ENCODE measurements around the gene MRPS11.
"Not testable (repeated sequence)": the region's sequence is repeated elsewhere in the genome, so short reads cannot be mapped to it uniquely, and the experiment has no call there.

Gene MRPS11

GRCh38 chr15:88472225-88472624 is 4.7 kb downstream of the MRPS11 start:
- Mint-ChIP-seq H3K27me3 (no peaks in the 10 kb centered on the region), H3K36me3 (peaks cover 5% of the 10 kb centered on the region), H3K4me1 (ENCODE audit: low read depth) (peaks cover 11% of the 10 kb centered on the region), H3K9me3 (ENCODE audit: low read depth) (no peaks in the 10 kb centered on the region), H3K4me3 (no peak overlapping the region), H3K27ac (no peak overlapping the region)

- H3K4me1 Mint-ChIP-seq (ENCODE audit: low read depth); H3K9me3 Mint-ChIP-seq (ENCODE audit: low read depth); H3K27me3 Mint-ChIP-seq; H3K36me3 Mint-ChIP-seq; H3K4me3 Mint-ChIP-seq; H3K27ac Mint-ChIP-seq: not testable (repeated sequence)
Observed at GRCh38 chr15:88473661-88474293, 6.3 kb downstream of the MRPS11 start.

GRCh38 chr15:88476635-88477060 is 9.1 kb downstream of the MRPS11 start:
- Mint-ChIP-seq H3K4me3 (no peak overlapping the region), H3K36me3 (peaks cover 5% of the 10 kb centered on the region), H3K27ac (no peak overlapping the region), H3K27me3 (no peaks in the 10 kb centered on the region), H3K4me1 (ENCODE audit: low read depth) (peaks cover 3% of the 10 kb centered on the region), H3K9me3 (ENCODE audit: low read depth) (no peaks in the 10 kb centered on the region)

GRCh38 chr15:88477126-88477525 is 9.6 kb downstream of the MRPS11 start:
- H3K9me3 Mint-ChIP-seq (ENCODE audit: low read depth) = no peaks in the 10 kb centered on the region
- H3K27me3 Mint-ChIP-seq = no peaks in the 10 kb centered on the region
- no peak overlapping the region for H3K4me3 Mint-ChIP-seq
- peaks cover 2% of the 10 kb centered on the region for H3K4me1 Mint-ChIP-seq (ENCODE audit: low read depth)
- H3K36me3 Mint-ChIP-seq = peaks cover 4% of the 10 kb centered on the region
- H3K27ac Mint-ChIP-seq = no peak overlapping the region

GRCh38 chr15:88477904-88478303 is 10.4 kb downstream of the MRPS11 start:
- H3K27ac Mint-ChIP-seq = no peak overlapping the region

GRCh38 chr15:88479169-88479568 is 11.7 kb downstream of the MRPS11 start:
- H3K4me3 Mint-ChIP-seq = no peak overlapping the region
- no peaks in the 10 kb centered on the region for H3K4me1 Mint-ChIP-seq (ENCODE audit: low read depth)
- no peaks in the 10 kb centered on the region for H3K9me3 Mint-ChIP-seq (ENCODE audit: low read depth)
- peaks cover 2% of the 10 kb centered on the region for H3K36me3 Mint-ChIP-seq
- H3K27me3 Mint-ChIP-seq = no peaks in the 10 kb centered on the region
- H3K27ac Mint-ChIP-seq = no peak overlapping the region

More at GRCh38 chr15:88477904-88478303, 10.4 kb downstream of the MRPS11 start:
- Mint-ChIP-seq H3K36me3 (peaks cover 2% of the 10 kb centered on the region), H3K4me1 (ENCODE audit: low read depth) (no peaks in the 10 kb centered on the region), H3K4me3 (no peak overlapping the region), H3K27me3 (no peaks in the 10 kb centered on the region), H3K9me3 (ENCODE audit: low read depth) (no peaks in the 10 kb centered on the region)

GRCh38 chr15:88480981-88481380 is 13.5 kb downstream of the MRPS11 start:
- no peaks in the 10 kb centered on the region for H3K4me1 Mint-ChIP-seq (ENCODE audit: low read depth)
- H3K27ac Mint-ChIP-seq = no peak overlapping the region
- H3K36me3 Mint-ChIP-seq = no peaks in the 10 kb centered on the region
- no peak overlapping the region for H3K4me3 Mint-ChIP-seq
- no peaks in the 10 kb centered on the region for H3K27me3 Mint-ChIP-seq
- H3K9me3 Mint-ChIP-seq (ENCODE audit: low read depth) = no peaks in the 10 kb centered on the region

- no peaks in the 10 kb centered on the region for H3K9me3 Mint-ChIP-seq (ENCODE audit: low read depth)
- H3K4me1 Mint-ChIP-seq (ENCODE audit: low read depth) = no peaks in the 10 kb centered on the region
- H3K36me3 Mint-ChIP-seq = no peaks in the 10 kb centered on the region
- H3K27ac Mint-ChIP-seq = no peak overlapping the region
- H3K27me3 Mint-ChIP-seq = no peaks in the 10 kb centered on the region
- H3K4me3 Mint-ChIP-seq = no peak overlapping the region
Observed at GRCh38 chr15:88482263-88482662, 14.8 kb downstream of the MRPS11 start.

- Mint-ChIP-seq H3K4me1 (ENCODE audit: low read depth) (no peaks in the 10 kb centered on the region), H3K4me3 (no peak overlapping the region), H3K36me3 (no peaks in the 10 kb centered on the region), H3K27ac (no peak overlapping the region), H3K9me3 (ENCODE audit: low read depth) (no peaks in the 10 kb centered on the region), H3K27me3 (no peaks in the 10 kb centered on the region)
Observed at GRCh38 chr15:88484682-88485331, 17.3 kb downstream of the MRPS11 start.

GRCh38 chr15:88487178-88487795 is 19.8 kb downstream of the MRPS11 start:
- Mint-ChIP-seq H3K4me3 (no peak overlapping the region), H3K4me1 (ENCODE audit: low read depth) (no peaks in the 10 kb centered on the region), H3K27ac (no peak overlapping the region), H3K9me3 (ENCODE audit: low read depth) (no peaks in the 10 kb centered on the region), H3K27me3 (no peaks in the 10 kb centered on the region), H3K36me3 (no peaks in the 10 kb centered on the region)

- Mint-ChIP-seq H3K27me3 (no peaks in the 10 kb centered on the region), H3K4me3 (no peak overlapping the region), H3K27ac (no peak overlapping the region)
Observed at GRCh38 chr15:88487796-88488523, 20.5 kb downstream of the MRPS11 start.

GRCh38 chr15:88489321-88489720 is 21.8 kb downstream of the MRPS11 start:
- no peak overlapping the region for H3K4me3 Mint-ChIP-seq
- H3K27ac Mint-ChIP-seq = no peak overlapping the region
- no peaks in the 10 kb centered on the region for H3K9me3 Mint-ChIP-seq (ENCODE audit: low read depth)
- H3K27me3 Mint-ChIP-seq = no peaks in the 10 kb centered on the region
- no peaks in the 10 kb centered on the region for H3K4me1 Mint-ChIP-seq (ENCODE audit: low read depth)
- H3K36me3 Mint-ChIP-seq = no peaks in the 10 kb centered on the region

More at GRCh38 chr15:88487796-88488523, 20.5 kb downstream of the MRPS11 start:
- no peaks in the 10 kb centered on the region for H3K36me3 Mint-ChIP-seq
- H3K4me1 Mint-ChIP-seq (ENCODE audit: low read depth) = no peaks in the 10 kb centered on the region
- no peaks in the 10 kb centered on the region for H3K9me3 Mint-ChIP-seq (ENCODE audit: low read depth)

GRCh38 chr15:88490036-88490435 is 22.5 kb downstream of the MRPS11 start:
- Mint-ChIP-seq H3K4me1 (ENCODE audit: low read depth) (no peaks in the 10 kb centered on the region), H3K9me3 (ENCODE audit: low read depth) (no peaks in the 10 kb centered on the region), H3K27me3 (no peaks in the 10 kb centered on the region), H3K27ac (no peak overlapping the region), H3K36me3 (no peaks in the 10 kb centered on the region), H3K4me3 (no peak overlapping the region)

GRCh38 chr15:88491158-88491557 is 23.6 kb downstream of the MRPS11 start:
- Mint-ChIP-seq H3K4me3 (no peak overlapping the region), H3K36me3 (no peaks in the 10 kb centered on the region), H3K9me3 (ENCODE audit: low read depth) (no peaks in the 10 kb centered on the region), H3K4me1 (ENCODE audit: low read depth) (no peaks in the 10 kb centered on the region), H3K27me3 (no peaks in the 10 kb centered on the region), H3K27ac (no peak overlapping the region)

- no peaks in the 10 kb centered on the region for H3K27me3 Mint-ChIP-seq
- no peaks in the 10 kb centered on the region for H3K9me3 Mint-ChIP-seq (ENCODE audit: low read depth)
- H3K27ac Mint-ChIP-seq = no peak overlapping the region
- H3K4me3 Mint-ChIP-seq = no peak overlapping the region
- H3K4me1 Mint-ChIP-seq (ENCODE audit: low read depth) = no peaks in the 10 kb centered on the region
- H3K36me3 Mint-ChIP-seq = peaks cover 5% of the 10 kb centered on the region
Observed at GRCh38 chr15:88493844-88494243, 26.3 kb downstream of the MRPS11 start.

All from activated naive CD8-positive, alpha-beta T cell (primary cell).